ENCODE data around the gene ARMH1. TPM values are rescaled to one million over a fixed set of nuclear protein-coding genes. Genes with fewer than 3 reads are reported as not detected.
A peak's percentile ranks its signal among the peaks of the same experiment; 100 is the strongest.

ARMH1 gene
- total RNA-seq (2014; rRNA removed; shearing (Covaris generic)) = not detected in 2 replicates

GRCh38 chr1:44674113-44675000 is at the start of gene ARMH1, which contains the start of gene TMEM53:
TSS of gene ARMH1 (plus strand) at chr1:44674714. CDS start at chr1:44689698, 14,984 bp downstream.
TSS of gene TMEM53 (minus strand) at chr1:44674481. CDS start at chr1:44674391, 90 bp downstream.

GRCh38 chr1:44730741-44731512 is 56.4 kb downstream of the ARMH1 start, which contains the start of gene RNU5D-1:
TSS of gene RNU5D-1 (minus strand) at chr1:44731170.

GRCh38 chr1:44739307-44740178 is 65.0 kb downstream of the ARMH1 start, which contains the start of gene KIF2C:
TSS of gene KIF2C (plus strand) at chr1:44739837. CDS start at chr1:44739933, 96 bp downstream.

Small RNA genes within 50 kb of the gene (small RNA-seq; reads per million reads assigned to genes)
- 342 reads per million, percentile 98 among the genes with 10 or more reads in this experiment for gene RNU5D-1
- gene RNU5F-1 = 711 reads per million, percentile 99 among the genes with 10 or more reads in this experiment

Other genes with a start within 250 kb of the ARMH1 start
- gene TMEM53, start 233 bp upstream of the ARMH1 start, total RNA-seq (2014; rRNA removed; shearing (Covaris generic)) = 13.7 and 23.7 TPM in 2 replicates
- not detected in 2 replicates for gene RNU5D-1, start 56.5 kb downstream of the ARMH1 start, total RNA-seq (2014; rRNA removed; shearing (Covaris generic))
- 82.6 and 99.1 TPM in 2 replicates for gene KIF2C, start 65.1 kb downstream of the ARMH1 start, total RNA-seq (2014; rRNA removed; shearing (Covaris generic))
- gene RPS8, start 100.8 kb downstream of the ARMH1 start, total RNA-seq (2014; rRNA removed; shearing (Covaris generic)) = 2,747 and 3,143 TPM in 2 replicates
- gene BEST4, start 113.5 kb downstream of the ARMH1 start, total RNA-seq (2014; rRNA removed; shearing (Covaris generic)) = not detected in 2 replicates
- 29.5 and 34.2 TPM in 2 replicates for gene PLK3, start 125.7 kb downstream of the ARMH1 start, total RNA-seq (2014; rRNA removed; shearing (Covaris generic))
- gene DYNLT4, start 132.6 kb downstream of the ARMH1 start, total RNA-seq (2014; rRNA removed; shearing (Covaris generic)) = 1.1 TPM in 1 of 2 replicates, not detected in the other
- gene BTBD19, start 133.8 kb downstream of the ARMH1 start, total RNA-seq (2014; rRNA removed; shearing (Covaris generic)) = 9.9 and 11.7 TPM in 2 replicates
- gene PTCH2, start 168.5 kb downstream of the ARMH1 start, total RNA-seq (2014; rRNA removed; shearing (Covaris generic)) = 0.04 and 0.08 TPM in 2 replicates

Data from A375 (cell line).